Measurements from ENCODE around the gene ARHGAP23. TPM values are rescaled to one million over a fixed set of nuclear protein-coding genes. Genes with fewer than 3 reads are reported as not detected.
"Not testable (repeated sequence)": the region's sequence is repeated elsewhere in the genome, so short reads cannot be mapped to it uniquely, and the experiment has no call there.

The ARHGAP23 gene
- total and polyA plus RNA-seq, 2 donors (not counting 3 experiments of a cell fraction or from before 2014, with no cell fraction given), result 25.4 to 190 TPM

GRCh38 chr17:38477951-38478350 is 49.7 kb downstream of the ARHGAP23 start:
- POLR2A ChIA-PET; H3K27me3 ChIP-seq (ENCODE audit: control insufficient read depth in 2 of 2, insufficient read depth in 2 of 2, low read length in 2 of 2); BruUV-seq (replicated peaks); H3K4me3 ChIP-seq (replicated peaks in 1 of 3; ENCODE audit: insufficient read depth in 1 of 3, low read depth in 1 of 3, low read length in 3 of 3); H3K4me1 ChIP-seq (ENCODE audit: control insufficient read depth, extremely low read depth, insufficient read depth, low read length); H3K9me1 ChIP-seq (replicated peaks; ENCODE audit: control insufficient read depth, extremely low read depth, insufficient read depth, low read length); H3K9ac ChIP-seq (replicated peaks; ENCODE audit: extremely low read depth, insufficient read depth, low read length); H4K20me1 ChIP-seq (replicated peaks; ENCODE audit: control insufficient read depth, extremely low read depth, insufficient read depth, low read length); dilution Hi-C loops (cut with MboI; ENCODE audit: extremely low pct_ligation_motif_present, low sequenced_read_pairs); DNase-seq (ENCODE audit: low read depth, low spot score); CTCF ChIA-PET; FAIRE-seq; H3K4me2 ChIP-seq (ENCODE audit: insufficient read depth, low read length); intact Hi-C loops (cut with micrococcal nuclease); H2AFZ ChIP-seq (ENCODE audit: low read depth, low read length); H3K9me3 ChIP-seq (replicated peaks; ENCODE audit: control insufficient read depth, insufficient read depth, low read length); H3K27ac ChIP-seq (ENCODE audit: insufficient read depth, low read depth, low read length): not testable (repeated sequence)
- peaks cover 3 to 34% of the 10 kb centered on the region in 2 experiments for H3K36me3 ChIP-seq (ENCODE audit: control insufficient read depth in 2 of 2, extremely low read depth in 1 of 2, insufficient read depth in 2 of 2, low read length in 2 of 2)
- H3K79me2 ChIP-seq (ENCODE audit: control insufficient read depth, insufficient read depth, low read length), result peaks cover 24% of the 10 kb centered on the region

GRCh38 chr17:38478667-38479066 is 50.4 kb downstream of the ARHGAP23 start:
- H3K4me2 ChIP-seq (ENCODE audit: insufficient read depth, low read length); H3K9ac ChIP-seq (replicated peaks; ENCODE audit: extremely low read depth, insufficient read depth, low read length); FAIRE-seq; H3K27me3 ChIP-seq (ENCODE audit: control insufficient read depth in 2 of 2, insufficient read depth in 2 of 2, low read length in 2 of 2); DNase-seq (ENCODE audit: low read depth, low spot score); H3K27ac ChIP-seq (ENCODE audit: insufficient read depth, low read depth, low read length); POLR2A ChIA-PET; CTCF ChIA-PET; H3K4me3 ChIP-seq (replicated peaks in 1 of 3; ENCODE audit: insufficient read depth in 1 of 3, low read depth in 1 of 3, low read length in 3 of 3); dilution Hi-C loops (cut with MboI; ENCODE audit: extremely low pct_ligation_motif_present, low sequenced_read_pairs); intact Hi-C loops (cut with micrococcal nuclease); H3K9me3 ChIP-seq (replicated peaks; ENCODE audit: control insufficient read depth, insufficient read depth, low read length); H2AFZ ChIP-seq (ENCODE audit: low read depth, low read length); BruUV-seq (replicated peaks); H3K9me1 ChIP-seq (replicated peaks; ENCODE audit: control insufficient read depth, extremely low read depth, insufficient read depth, low read length); H4K20me1 ChIP-seq (replicated peaks; ENCODE audit: control insufficient read depth, extremely low read depth, insufficient read depth, low read length); H3K4me1 ChIP-seq (ENCODE audit: control insufficient read depth, extremely low read depth, insufficient read depth, low read length): not testable (repeated sequence)
- Histone ChIP-seq H3K79me2 (ENCODE audit: control insufficient read depth, insufficient read depth, low read length) (peaks cover 18% of the 10 kb centered on the region), H3K36me3 (ENCODE audit: control insufficient read depth in 2 of 2, extremely low read depth in 1 of 2, insufficient read depth in 2 of 2, low read length in 2 of 2) (peaks cover 9 to 37% of the 10 kb centered on the region in 2 experiments)

- H3K9ac ChIP-seq (replicated peaks; ENCODE audit: extremely low read depth, insufficient read depth, low read length); intact Hi-C loops (cut with micrococcal nuclease); DNase-seq (ENCODE audit: low read depth, low spot score); POLR2A ChIA-PET; H2AFZ ChIP-seq (ENCODE audit: low read depth, low read length); H3K4me2 ChIP-seq (ENCODE audit: insufficient read depth, low read length); BruUV-seq (replicated peaks); CTCF ChIA-PET; H4K20me1 ChIP-seq (replicated peaks; ENCODE audit: control insufficient read depth, extremely low read depth, insufficient read depth, low read length); H3K9me1 ChIP-seq (replicated peaks; ENCODE audit: control insufficient read depth, extremely low read depth, insufficient read depth, low read length); H3K27ac ChIP-seq (ENCODE audit: insufficient read depth, low read depth, low read length); H3K4me3 ChIP-seq (replicated peaks in 1 of 3; ENCODE audit: insufficient read depth in 1 of 3, low read depth in 1 of 3, low read length in 3 of 3); dilution Hi-C loops (cut with MboI; ENCODE audit: extremely low pct_ligation_motif_present, low sequenced_read_pairs); H3K4me1 ChIP-seq (ENCODE audit: control insufficient read depth, extremely low read depth, insufficient read depth, low read length); H3K27me3 ChIP-seq (ENCODE audit: control insufficient read depth in 2 of 2, insufficient read depth in 2 of 2, low read length in 2 of 2); FAIRE-seq; H3K9me3 ChIP-seq (replicated peaks; ENCODE audit: control insufficient read depth, insufficient read depth, low read length): not testable (repeated sequence)
- H3K36me3 ChIP-seq (ENCODE audit: control insufficient read depth in 2 of 2, extremely low read depth in 1 of 2, insufficient read depth in 2 of 2, low read length in 2 of 2), result peaks cover 10 to 38% of the 10 kb centered on the region in 2 experiments
- H3K79me2 ChIP-seq (ENCODE audit: control insufficient read depth, insufficient read depth, low read length), result peaks cover 10% of the 10 kb centered on the region
These were observed 53.9 kb downstream of the ARHGAP23 start for GRCh38 chr17:38482039-38482699.

- H4K20me1 ChIP-seq (replicated peaks; ENCODE audit: control insufficient read depth, extremely low read depth, insufficient read depth, low read length); POLR2A ChIA-PET; H3K9me1 ChIP-seq (replicated peaks; ENCODE audit: control insufficient read depth, extremely low read depth, insufficient read depth, low read length); BruUV-seq (replicated peaks); CTCF ChIA-PET; intact Hi-C loops (cut with micrococcal nuclease); H2AFZ ChIP-seq (ENCODE audit: low read depth, low read length); H3K4me1 ChIP-seq (ENCODE audit: control insufficient read depth, extremely low read depth, insufficient read depth, low read length); dilution Hi-C loops (cut with MboI; ENCODE audit: extremely low pct_ligation_motif_present, low sequenced_read_pairs); H3K4me3 ChIP-seq (replicated peaks in 1 of 3; ENCODE audit: insufficient read depth in 1 of 3, low read depth in 1 of 3, low read length in 3 of 3); DNase-seq (ENCODE audit: low read depth, low spot score); H3K9ac ChIP-seq (replicated peaks; ENCODE audit: extremely low read depth, insufficient read depth, low read length); H3K27ac ChIP-seq (ENCODE audit: insufficient read depth, low read depth, low read length); H3K4me2 ChIP-seq (ENCODE audit: insufficient read depth, low read length); FAIRE-seq; H3K9me3 ChIP-seq (replicated peaks; ENCODE audit: control insufficient read depth, insufficient read depth, low read length); H3K27me3 ChIP-seq (ENCODE audit: control insufficient read depth in 2 of 2, insufficient read depth in 2 of 2, low read length in 2 of 2): not testable (repeated sequence)
- H3K79me2 ChIP-seq (ENCODE audit: control insufficient read depth, insufficient read depth, low read length), result peaks cover 10% of the 10 kb centered on the region
- H3K36me3 ChIP-seq (ENCODE audit: control insufficient read depth in 2 of 2, extremely low read depth in 1 of 2, insufficient read depth in 2 of 2, low read length in 2 of 2), result peaks cover 10 to 36% of the 10 kb centered on the region in 2 experiments
These were observed 54.4 kb downstream of the ARHGAP23 start for GRCh38 chr17:38482700-38483043.
